C4-2B (cell line): ENCODE data around the gene CTXN3.

Experiments used
- H3K27ac ChIP-seq: fragments of 450-650 bp; 2 replicates; pipeline ENCODE4 v1.5.1; 2017
- ZFX ChIP-seq: fragments of 450-650 bp; IDR thresholded peaks from 2 replicates; pipeline ENCODE4 v1.6.1; 2017
- TF ChIP-seq, protein P1 (sequence below): fragments of 450-650 bp; conservative IDR thresholded peaks from 2 replicates; pipeline ENCODE4 v1.5.1; 2017; ENCODE audit warnings: mild to moderate bottlenecking

The CTXN3 gene

DNA sequence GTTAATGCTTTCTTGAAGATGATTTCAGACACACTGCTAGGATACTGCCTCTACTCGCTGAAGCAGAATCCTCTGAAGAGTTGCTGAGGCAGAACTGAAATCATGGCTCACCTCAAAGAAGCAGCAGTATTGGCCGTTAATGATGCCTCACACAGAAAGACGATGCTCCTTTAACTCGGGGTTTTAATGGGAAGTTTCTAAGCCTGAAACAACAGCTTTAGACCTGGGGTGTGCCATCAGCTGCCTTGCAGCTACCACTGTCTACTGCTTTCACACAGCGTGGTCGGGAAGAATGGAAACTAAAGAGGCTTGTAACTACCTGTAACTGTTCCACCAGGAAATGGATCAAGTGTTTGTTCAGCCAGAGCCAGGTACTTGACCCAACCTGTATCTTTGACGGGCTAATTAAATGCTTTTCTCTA lies at the start of gene CTXN3:
Gene CTXN3 (plus strand): TSS at position 65 of the 422 bp plus-strand sequence. CDS start 8,440 bp downstream, outside the sequence.
- no peak for TF ChIP-seq ZFX
- TF ChIP-seq, protein P1, sequence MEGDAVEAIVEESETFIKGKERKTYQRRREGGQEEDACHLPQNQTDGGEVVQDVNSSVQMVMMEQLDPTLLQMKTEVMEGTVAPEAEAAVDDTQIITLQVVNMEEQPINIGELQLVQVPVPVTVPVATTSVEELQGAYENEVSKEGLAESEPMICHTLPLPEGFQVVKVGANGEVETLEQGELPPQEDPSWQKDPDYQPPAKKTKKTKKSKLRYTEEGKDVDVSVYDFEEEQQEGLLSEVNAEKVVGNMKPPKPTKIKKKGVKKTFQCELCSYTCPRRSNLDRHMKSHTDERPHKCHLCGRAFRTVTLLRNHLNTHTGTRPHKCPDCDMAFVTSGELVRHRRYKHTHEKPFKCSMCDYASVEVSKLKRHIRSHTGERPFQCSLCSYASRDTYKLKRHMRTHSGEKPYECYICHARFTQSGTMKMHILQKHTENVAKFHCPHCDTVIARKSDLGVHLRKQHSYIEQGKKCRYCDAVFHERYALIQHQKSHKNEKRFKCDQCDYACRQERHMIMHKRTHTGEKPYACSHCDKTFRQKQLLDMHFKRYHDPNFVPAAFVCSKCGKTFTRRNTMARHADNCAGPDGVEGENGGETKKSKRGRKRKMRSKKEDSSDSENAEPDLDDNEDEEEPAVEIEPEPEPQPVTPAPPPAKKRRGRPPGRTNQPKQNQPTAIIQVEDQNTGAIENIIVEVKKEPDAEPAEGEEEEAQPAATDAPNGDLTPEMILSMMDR = no peak
- peak within 1 kb of the TSS; percentile 79 for H3K27ac ChIP-seq

DNA sequence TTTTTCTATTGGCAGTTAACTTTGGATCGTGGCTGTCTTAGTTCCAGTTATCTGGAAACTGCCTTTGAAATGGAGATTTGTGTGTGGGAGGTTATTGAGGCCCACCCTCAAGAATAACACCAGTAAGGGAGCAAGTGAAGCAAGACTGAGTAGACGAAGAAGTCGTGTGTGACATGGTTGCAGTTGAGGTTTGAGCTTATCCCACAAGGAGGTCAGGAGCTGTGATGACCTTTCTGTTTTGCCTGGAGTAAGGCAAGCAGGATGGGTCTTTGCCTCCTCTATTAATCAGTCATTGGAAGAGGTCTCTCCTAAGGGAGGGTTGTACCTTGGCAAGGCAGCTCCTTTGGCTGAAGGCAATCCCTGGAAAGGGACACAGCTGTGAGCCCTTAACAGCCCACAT lies 49.6 kb upstream of the CTXN3 start:
- H3K27ac ChIP-seq = no peak overlapping the region
- TF ChIP-seq, protein P1 = no peak
- no peak for TF ChIP-seq ZFX

DNA sequence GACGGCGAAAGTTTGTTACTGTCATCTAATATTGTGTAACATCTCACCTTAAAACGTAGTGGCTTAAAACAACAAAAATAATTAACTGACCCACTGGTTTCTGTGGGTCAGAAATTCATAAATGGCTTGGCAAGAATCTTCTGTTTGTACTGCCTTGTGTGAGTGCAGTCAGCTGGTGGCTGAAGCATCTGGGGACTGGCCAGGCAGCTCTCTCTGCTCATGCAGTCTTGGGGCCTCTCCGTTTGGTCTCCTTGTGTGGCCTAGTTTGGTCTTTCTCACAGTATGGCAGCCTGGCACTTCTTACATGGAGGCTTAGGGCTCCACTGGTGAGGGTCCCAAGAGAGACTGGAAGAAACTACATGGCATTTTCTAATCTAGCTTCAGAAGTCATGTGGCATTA lies 49.0 kb upstream of the CTXN3 start:
- H3K27ac ChIP-seq = no peak overlapping the region
- TF ChIP-seq, protein P1 = no peak
- no peak for TF ChIP-seq ZFX

DNA sequence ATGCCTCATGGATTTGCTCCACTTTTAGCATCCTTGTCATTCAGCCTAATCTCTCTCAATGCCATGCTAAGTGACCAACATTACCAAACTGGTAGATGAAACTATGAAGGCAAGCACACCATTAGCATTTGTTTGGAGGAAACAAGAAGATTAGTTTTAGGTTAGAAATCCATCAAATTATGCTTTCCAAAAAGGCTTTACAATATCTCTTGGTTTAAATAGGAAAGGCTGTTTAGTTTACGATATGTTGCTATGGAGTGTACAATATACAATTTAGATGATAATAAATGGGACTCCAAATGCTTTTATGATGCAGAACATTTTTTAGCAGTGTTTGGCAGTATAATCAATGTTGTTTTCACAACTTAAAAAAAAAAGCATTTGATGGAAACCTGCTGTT lies 47.8 kb upstream of the CTXN3 start:
- no peak overlapping the region for H3K27ac ChIP-seq
- TF ChIP-seq, protein P1 = no peak
- TF ChIP-seq ZFX = no peak

DNA sequence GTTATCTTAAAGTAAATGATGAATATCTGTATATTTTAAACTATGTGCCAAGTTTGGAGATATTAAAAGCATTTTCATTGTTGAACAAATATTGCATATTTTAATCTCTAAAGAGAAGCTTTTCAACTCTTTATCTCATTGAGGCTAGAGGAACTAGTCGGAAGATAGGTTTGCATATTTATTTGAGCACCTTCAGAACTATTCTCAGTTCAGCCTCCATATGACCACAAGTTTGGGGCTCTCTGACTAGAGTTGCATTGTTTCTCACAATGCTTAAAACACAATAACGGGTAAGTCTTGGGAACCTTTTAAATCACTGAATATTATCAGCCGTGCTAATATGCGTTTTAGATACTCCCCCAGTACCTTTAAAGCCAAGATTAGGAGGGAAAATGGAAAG lies 47.3 kb upstream of the CTXN3 start:
- no peak for TF ChIP-seq ZFX
- TF ChIP-seq, protein P1 = no peak
- H3K27ac ChIP-seq = no peak overlapping the region

DNA sequence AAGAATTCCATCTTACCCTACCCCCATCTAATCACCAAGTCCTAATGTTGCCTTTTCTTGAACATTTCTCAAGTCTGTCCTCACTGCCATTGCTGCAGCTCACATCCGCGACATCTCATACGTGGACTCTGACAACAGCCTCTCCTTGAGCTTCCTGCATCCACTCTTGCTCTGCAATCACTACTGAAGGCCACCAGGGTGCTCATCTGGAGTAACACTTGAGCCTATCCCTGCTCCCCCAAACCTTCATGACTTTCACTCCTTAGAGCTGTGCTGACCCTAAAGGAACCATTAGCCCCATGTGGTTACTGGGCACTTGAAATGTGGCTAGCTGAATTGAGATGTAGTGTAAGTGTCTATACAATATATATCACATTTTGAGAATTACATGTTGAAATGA lies 46.4 kb upstream of the CTXN3 start:
- TF ChIP-seq, protein P1 = no peak; the same call in 1 of the 2 replicates
- TF ChIP-seq ZFX = no peak
- no peak overlapping the region for H3K27ac ChIP-seq

DNA sequence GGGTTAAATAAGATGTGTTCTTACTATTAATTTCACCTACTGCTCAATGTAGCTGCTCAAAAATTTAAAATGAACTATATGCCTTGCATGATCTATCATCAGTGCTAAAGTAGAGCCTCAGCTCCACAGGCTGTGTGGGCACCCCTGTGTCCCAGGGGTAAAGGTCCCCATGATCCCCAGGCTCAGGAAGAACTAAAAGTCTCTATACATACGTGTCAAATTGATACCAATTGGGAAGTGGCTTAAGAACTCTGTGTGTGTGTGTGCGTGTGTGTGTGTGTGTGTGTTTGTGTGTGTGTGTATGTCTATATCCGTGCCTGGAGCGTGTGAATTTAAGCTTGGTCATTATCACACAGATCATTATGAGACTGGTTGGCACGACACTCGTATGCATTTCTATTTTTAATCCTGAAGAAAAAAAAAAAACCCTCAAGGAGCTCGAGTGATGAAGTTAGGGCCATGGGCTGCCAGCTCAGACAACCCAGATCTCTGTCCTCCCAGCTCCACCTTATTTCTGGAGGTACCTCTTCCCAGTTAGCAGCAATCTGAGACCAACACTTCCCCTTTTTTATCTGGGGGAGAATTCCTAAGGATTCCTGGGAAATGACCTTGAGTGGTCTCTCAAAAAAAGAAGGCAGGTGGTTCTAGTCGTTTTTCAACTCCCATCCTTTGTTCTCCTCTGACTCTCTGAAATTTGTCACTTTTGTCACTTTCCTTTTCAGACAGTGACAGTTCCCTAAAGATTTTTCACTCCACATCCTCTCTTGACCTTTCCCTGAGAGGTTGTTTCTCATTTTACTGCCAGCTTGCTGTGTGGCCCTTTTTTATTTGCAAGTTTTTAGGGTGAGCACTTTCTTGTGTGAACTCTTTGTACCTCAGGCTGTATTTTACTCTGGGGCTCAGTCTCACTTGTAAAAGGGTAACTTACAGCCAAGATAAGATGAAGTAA lies 45.7 kb upstream of the CTXN3 start:
- no peak overlapping the region for H3K27ac ChIP-seq
- TF ChIP-seq, protein P1 = no peak
- TF ChIP-seq ZFX = no peak
